GM12892 (cell line): ENCODE results near the gene SERPINF2.

ENCODE experiments used
- DNase-seq: peaks from one replicate; pipeline ENCODE4 v3.0.0; 2011; ENCODE audit not compliant: insufficient read length
- FAIRE-seq: peaks from 2 replicates; lab custom pipeline; 2011; peaks lifted over from hg19 to GRCh38; lab: Jason Lieb, UNC
- POLR2A ChIP-seq: IDR thresholded peaks from 2 replicates; pipeline ENCODE4 v1.6.1; 2011; ENCODE audit warnings: low read depth, low read length, control low read depth
- POLR2AphosphoS5 ChIP-seq: IDR thresholded peaks from 2 replicates; pipeline ENCODE4 v1.6.1; 2011; ENCODE audit warnings: low read depth, low read length, control low read depth
- TAF1 ChIP-seq: IDR thresholded peaks from 2 replicates; pipeline ENCODE4 v1.6.1; 2011; ENCODE audit warnings: low read depth, mild to moderate bottlenecking, control low read depth, low read length, borderline replicate concordance

Gene SERPINF2

GRCh38 chr17:1743088-1743439 lies 393 bp downstream of the SERPINF2 start:
- FAIRE-seq, result no peak

GRCh38 chr17:1744551-1745512 lies 2.2 kb downstream of the SERPINF2 start:
- DNase-seq (no peak), FAIRE-seq (no peak)
- no peak for TF ChIP-seq POLR2A
- no peak for TF ChIP-seq POLR2AphosphoS5
- no peak for TF ChIP-seq TAF1

More at GRCh38 chr17:1743088-1743439, 393 bp downstream of the SERPINF2 start:
- TF ChIP-seq POLR2A, result no peak
- no peak for TF ChIP-seq TAF1
- no peak for TF ChIP-seq POLR2AphosphoS5
- no peak for DNase-seq

GRCh38 chr17:1745513-1746020 lies 2.9 kb downstream of the SERPINF2 start:
- no peak for DNase-seq
- no peak for FAIRE-seq

GRCh38 chr17:1746975-1747543 lies 4.4 kb downstream of the SERPINF2 start:
- no peak for FAIRE-seq
- TF ChIP-seq POLR2AphosphoS5 (no peak), TAF1 (no peak), POLR2A (no peak)
- no peak for DNase-seq

More at GRCh38 chr17:1745513-1746020, 2.9 kb downstream of the SERPINF2 start:
- TF ChIP-seq POLR2AphosphoS5 (no peak), POLR2A (no peak), TAF1 (no peak)

GRCh38 chr17:1750628-1751027 lies 8.0 kb downstream of the SERPINF2 start:
- FAIRE-seq (no peak), DNase-seq (no peak)
- TF ChIP-seq POLR2A, result no peak
- TF ChIP-seq TAF1, result no peak
- TF ChIP-seq POLR2AphosphoS5, result no peak

- TF ChIP-seq TAF1, result no peak
- FAIRE-seq (no peak), DNase-seq (no peak)
These were observed 10.0 kb downstream of the SERPINF2 start for GRCh38 chr17:1752425-1753262.

GRCh38 chr17:1753767-1754429 lies 11.2 kb downstream of the SERPINF2 start:
- TF ChIP-seq TAF1 (no peak), POLR2A (no peak), POLR2AphosphoS5 (no peak)
- DNase-seq, result no peak
- FAIRE-seq, result no peak

GRCh38 chr17:1754430-1755112 lies 11.9 kb downstream of the SERPINF2 start:
- no peak for TF ChIP-seq TAF1
- FAIRE-seq (no peak), DNase-seq (no peak)

- DNase-seq (no peak), FAIRE-seq (no peak)
- TF ChIP-seq POLR2AphosphoS5 (no peak), TAF1 (no peak), POLR2A (no peak)
These were observed 12.7 kb downstream of the SERPINF2 start for GRCh38 chr17:1755252-1755826.

- no peak for TF ChIP-seq TAF1
- no peak for TF ChIP-seq POLR2AphosphoS5
- no peak for TF ChIP-seq POLR2A
- DNase-seq (no peak), FAIRE-seq (no peak)
These were observed 13.2 kb downstream of the SERPINF2 start for GRCh38 chr17:1755827-1756262.
